ENCODE results near the gene CMC2. TPM values are rescaled to one million over a fixed set of nuclear protein-coding genes. Genes with fewer than 3 reads are reported as not detected.

Gene CMC2
- total RNA-seq, 1 donor from 2014 or later: 52.8 TPM

GRCh38 chr16:80924372-80924978 is 82.2 kb downstream of the CMC2 start:
- no peak overlapping the region for H3K9ac ChIP-seq (ENCODE audit: low read length)
- Mint-ChIP-seq H3K4me3 (ENCODE audit: unreplicated experiment) (no peak overlapping the region), H3K36me3 (ENCODE audit: low read depth, unreplicated experiment) (no peaks in the 10 kb centered on the region), H3K27me3 (ENCODE audit: low read depth, unreplicated experiment) (peaks cover 8% of the 10 kb centered on the region), H3K27ac (ENCODE audit: unreplicated experiment) (no peak overlapping the region), H3K4me1 (ENCODE audit: low read depth, unreplicated experiment) (no peaks in the 10 kb centered on the region), H3K9me3 (ENCODE audit: unreplicated experiment) (peaks cover 2% of the 10 kb centered on the region)
- no peak overlapping the region for H3K4me3 ChIP-seq (ENCODE audit: insufficient read depth, low read depth, low read length)
- TF ChIP-seq EZH2 (IDR thresholded peaks at IDR 0.05; ENCODE audit: insufficient read depth, low read length): no peak
- peak; percentile 62 for TF ChIP-seq CTCF (IDR thresholded peaks at IDR 0.05; ENCODE audit: insufficient read depth, low read depth, low read length)
- FAIRE-seq (no peak), DNase-seq (ENCODE audit: low read depth) (peak; percentile 25)
- H3K4me1 ChIP-seq (ENCODE audit: insufficient read depth, low read length): no peaks in the 10 kb centered on the region
- H3K79me2 ChIP-seq (ENCODE audit: insufficient read depth, low read length): no peaks in the 10 kb centered on the region
- no peak overlapping the region for H2AFZ ChIP-seq (ENCODE audit: low read depth, low read length)
- H3K27ac ChIP-seq (ENCODE audit: low read depth, low read length): no peak overlapping the region
- no peaks in the 10 kb centered on the region for H3K36me3 ChIP-seq (ENCODE audit: insufficient read depth, low read length)
- no peaks in the 10 kb centered on the region for H3K27me3 ChIP-seq (ENCODE audit: insufficient read depth, low read length)
- H3K9me3 ChIP-seq (ENCODE audit: insufficient read depth, low read depth, low read length): no peaks in the 10 kb centered on the region
- no peak overlapping the region for H3K4me2 ChIP-seq (ENCODE audit: low read length)
- no peaks in the 10 kb centered on the region for H4K20me1 ChIP-seq (ENCODE audit: insufficient read depth, low read length)

- H3K27ac Mint-ChIP-seq (ENCODE audit: unreplicated experiment): no peak overlapping the region
- Histone ChIP-seq H3K36me3 (ENCODE audit: insufficient read depth, low read length) (no peaks in the 10 kb centered on the region), H3K27me3 (ENCODE audit: insufficient read depth, low read length) (no peaks in the 10 kb centered on the region), H4K20me1 (ENCODE audit: insufficient read depth, low read length) (no peaks in the 10 kb centered on the region), H3K9me3 (ENCODE audit: insufficient read depth, low read depth, low read length) (no peaks in the 10 kb centered on the region), H3K9ac (ENCODE audit: low read length) (no peak overlapping the region), H2AFZ (ENCODE audit: low read depth, low read length) (no peak overlapping the region), H3K27ac (ENCODE audit: low read depth, low read length) (no peak overlapping the region), H3K4me2 (ENCODE audit: low read length) (no peak overlapping the region), H3K4me3 (ENCODE audit: insufficient read depth, low read depth, low read length) (no peak overlapping the region), H3K79me2 (ENCODE audit: insufficient read depth, low read length) (no peaks in the 10 kb centered on the region), H3K4me1 (ENCODE audit: insufficient read depth, low read length) (no peaks in the 10 kb centered on the region)
- H3K36me3 Mint-ChIP-seq (ENCODE audit: low read depth, unreplicated experiment): no peaks in the 10 kb centered on the region
- no peak for TF ChIP-seq CTCF (IDR thresholded peaks at IDR 0.05; ENCODE audit: insufficient read depth, low read depth, low read length)
- H3K4me3 Mint-ChIP-seq (ENCODE audit: unreplicated experiment): no peak overlapping the region
- FAIRE-seq (no peak), DNase-seq (ENCODE audit: low read depth) (no peak)
- peaks cover 9% of the 10 kb centered on the region for H3K27me3 Mint-ChIP-seq (ENCODE audit: low read depth, unreplicated experiment)
- H3K9me3 Mint-ChIP-seq (ENCODE audit: unreplicated experiment): peaks cover 6% of the 10 kb centered on the region
- peaks cover 2% of the 10 kb centered on the region for H3K4me1 Mint-ChIP-seq (ENCODE audit: low read depth, unreplicated experiment)
These were observed 83.3 kb downstream of the CMC2 start for GRCh38 chr16:80923356-80923755.

Other genes with a start within 250 kb of the CMC2 start
- gene CDYL2, start 202.3 kb downstream of the CMC2 start, total RNA-seq: 20.9 and 26.5 TPM in 2 replicates
- gene CENPN, start 329 bp upstream of the CMC2 start, total RNA-seq: 12.6 and 16.4 TPM in 2 replicates
- 32.6 and 40.0 TPM in 2 replicates for gene ATMIN, start 29.0 kb upstream of the CMC2 start, total RNA-seq
- gene C16orf46, start 70.4 kb upstream of the CMC2 start, total RNA-seq: 0.24 and 1.8 TPM in 2 replicates
- 32.9 and 41.1 TPM in 2 replicates for gene GCSH, start 89.5 kb upstream of the CMC2 start, total RNA-seq
- not detected in 2 replicates for gene BCO1, start 231.8 kb upstream of the CMC2 start, total RNA-seq